ENCODE data around the gene EIF4A2. TPM values are rescaled to one million over a fixed set of nuclear protein-coding genes. Genes with fewer than 3 reads are reported as not detected.
A peak's percentile ranks its signal among the peaks of the same experiment; 100 is the strongest.

EIF4A2 gene
- total and polyA plus RNA-seq, 2 of the 13 experiments (the other 11 are each of a cell fraction or from before 2014, with no cell fraction given): 480 to 596 TPM

GRCh38 chr3:186783058-186783730 lies at the start of gene EIF4A2 (continued):
- TF ChIP-seq EEA1 (CRISPR knock-in tag; IDR thresholded peaks at IDR 0.05; ENCODE audit: borderline replicate concordance) (0 out of 2 replicates have a peak, but pooled peaks have one; percentile 48), RXRA (CRISPR knock-in tag; IDR thresholded peaks at IDR 0.05) (peak; percentile 48; the same call in 1 of the 2 replicates), NR2F2 (IDR thresholded peaks at IDR 0.05; ENCODE audit: borderline replicate concordance, low read depth) (no peak), ATF2 (CRISPR knock-in tag; IDR thresholded peaks at IDR 0.05) (0 out of 2 replicates have a peak, but pooled peaks have one; percentile 25), GLI4 (CRISPR knock-in tag; IDR thresholded peaks at IDR 0.05; ENCODE audit: borderline replicate concordance) (no peak; the same call in 1 of the 2 replicates), RFXAP (CRISPR knock-in tag; IDR thresholded peaks at IDR 0.05; ENCODE audit: borderline replicate concordance) (0 out of 2 replicates have a peak, but pooled peaks have one; percentile 7), ZNF580 (CRISPR knock-in tag; IDR thresholded peaks at IDR 0.05; ENCODE audit: borderline replicate concordance, low read depth) (peak; percentile 81), MTA1 (CRISPR knock-in tag; IDR thresholded peaks at IDR 0.05; ENCODE audit: borderline replicate concordance) (peak; percentile 84; the same call in 1 of the 2 replicates), ZMAT3 (CRISPR knock-in tag; conservative IDR thresholded peaks at IDR 0.05) (peak; percentile 74; the same call in 1 of the 2 replicates), DNMT1 (CRISPR knock-in tag; IDR thresholded peaks at IDR 0.05) (peak; percentile 82; the same call in 1 of the 2 replicates), ZNF607 (CRISPR knock-in tag; IDR thresholded peaks at IDR 0.05; ENCODE audit: borderline replicate concordance) (peak; percentile 75; the same call in 1 of the 2 replicates), HMGXB4 (CRISPR knock-in tag; IDR thresholded peaks at IDR 0.05; ENCODE audit: borderline replicate concordance in 1 of 2, low read depth in 1 of 2) (peak; percentile 58 to 82; a peak in 2 of 4 replicates), ZNF160 (CRISPR knock-in tag; IDR thresholded peaks at IDR 0.05) (peak; percentile 51; the same call in 1 of the 2 replicates), ZNF792 (CRISPR knock-in tag; IDR thresholded peaks at IDR 0.05) (peak; percentile 69; the same call in 1 of the 2 replicates), BATF2 (CRISPR knock-in tag; IDR thresholded peaks at IDR 0.05) (0 out of 2 replicates have a peak, but pooled peaks have one; percentile 72), MED13 (CRISPR knock-in tag; IDR thresholded peaks at IDR 0.05) (peak; percentile 66; the same call in 1 of the 2 replicates), RAD21 (CRISPR knock-in tag; IDR thresholded peaks at IDR 0.05) (peak; percentile 27; the same call in 1 of the 2 replicates), ZNF619 (CRISPR knock-in tag; IDR thresholded peaks at IDR 0.05) (0 out of 2 replicates have a peak, but pooled peaks have one; percentile 41), FOXP4 (CRISPR knock-in tag; IDR thresholded peaks at IDR 0.05) (peak; percentile 48; the same call in 1 of the 2 replicates), KMT2B (CRISPR knock-in tag; IDR thresholded peaks at IDR 0.05) (peak; percentile 84), PCBP2 (optimal IDR thresholded peaks at IDR 0.05; ENCODE audit: low read depth, low read length, poor library complexity, severe bottlenecking) (peak; percentile 52), ZNF552 (CRISPR knock-in tag; IDR thresholded peaks at IDR 0.05; ENCODE audit: borderline replicate concordance) (peak; percentile 21; the same call in 1 of the 2 replicates)
